Liver (tissue), 9 donors: ENCODE measurements around the gene MRPL41. TPM values are rescaled to one million over a fixed set of nuclear protein-coding genes. Genes with fewer than 3 reads are reported as not detected.

Experiments used
- DNase-seq: peaks from one replicate; pipeline ENCODE4 v3.0.0-alpha.2; 2017; ENCODE audit warnings: low spot score
- H3K27ac ChIP-seq, 2 donors: one replicate each; pipeline ENCODE4 v1.7.0; 2013; ENCODE audit warnings: inconsistent platforms in 2 of 2, low read length in 2 of 2, control low read depth in 1 of 2, low read depth in 1 of 2, mild to moderate bottlenecking in 1 of 2
- H3K27me3 ChIP-seq, 4 donors: one replicate each; pipeline versions ENCODE4 v1.6.1 to v1.7.0; 2013; ENCODE audit warnings: low read length in 3 of 4, inconsistent platforms in 1 of 4, mild to moderate bottlenecking in 1 of 4, moderate library complexity in 1 of 4; ENCODE audit not compliant: control insufficient read depth in 4 of 4, insufficient read depth in 4 of 4
- H3K36me3 ChIP-seq, 4 donors: one replicate each; pipeline versions ENCODE4 v1.6.1 to v1.7.0; 2013; ENCODE audit warnings: low read length in 3 of 4, mild to moderate bottlenecking in 3 of 4, low read depth in 1 of 4, moderate library complexity in 1 of 4; ENCODE audit not compliant: control insufficient read depth in 4 of 4, insufficient read depth in 3 of 4
- H3K4me1 ChIP-seq, 4 donors: one replicate each; pipeline versions ENCODE4 v1.6.1 to v1.7.0; 2013; ENCODE audit warnings: low read length in 3 of 4, mild to moderate bottlenecking in 3 of 4, moderate library complexity in 1 of 4; ENCODE audit not compliant: control insufficient read depth in 4 of 4, insufficient read depth in 4 of 4
- H3K4me3 ChIP-seq, 3 donors: one replicate each; pipeline versions ENCODE4 v1.6.1 to v1.7.0; 2013; ENCODE audit warnings: low read length in 3 of 3, control low read depth in 1 of 3, low read depth in 1 of 3, mild to moderate bottlenecking in 1 of 3
- H3K9ac ChIP-seq, 2 donors: one replicate each; pipeline ENCODE4 v1.7.0; 2013; ENCODE audit warnings: low read length in 2 of 2, mild to moderate bottlenecking in 2 of 2, moderate library complexity in 2 of 2, control low read depth in 1 of 2, low read depth in 1 of 2
- H3K9me3 ChIP-seq, 4 donors: one replicate each; pipeline versions ENCODE4 v1.6.1 to v1.7.0; 2013; ENCODE audit warnings: low read length in 3 of 4; ENCODE audit not compliant: control insufficient read depth in 4 of 4
- EGR1 ChIP-seq, 2 donors: IDR thresholded peaks; 2 replicates each; pipeline ENCODE4 v1.6.1; 2016 to 2018; ENCODE audit warnings: antibody characterized with exemption in 2 of 2, low read depth in 2 of 2
- FOXA1 ChIP-seq: IDR thresholded peaks from 2 replicates; pipeline ENCODE4 v1.6.1; 2016; ENCODE audit warnings: antibody characterized with exemption
- FOXA2 ChIP-seq: IDR thresholded peaks from 2 replicates; pipeline ENCODE4 v1.6.1; 2016; ENCODE audit warnings: antibody characterized with exemption
- GABPA ChIP-seq, 2 donors: IDR thresholded peaks in 1 of 2; conservative IDR thresholded peaks in 1 of 2; 2 replicates each; pipeline ENCODE4 v1.6.1; 2016; ENCODE audit warnings: antibody characterized with exemption in 2 of 2, mild to moderate bottlenecking in 1 of 2, moderate library complexity in 1 of 2
- HNF4A ChIP-seq, 2 donors: conservative IDR thresholded peaks; 2 replicates each; pipeline ENCODE4 v1.6.1; 2016; ENCODE audit warnings: antibody characterized with exemption in 2 of 2, mild to moderate bottlenecking in 2 of 2
- HNF4G ChIP-seq: IDR thresholded peaks from 2 replicates; pipeline ENCODE4 v1.6.1; 2016; ENCODE audit warnings: antibody characterized with exemption
- JUND ChIP-seq, 2 donors: IDR thresholded peaks; 2 replicates each; pipeline ENCODE4 v1.6.1; 2016; ENCODE audit warnings: antibody characterized with exemption in 2 of 2
- NR2F2 ChIP-seq: IDR thresholded peaks from 2 replicates; pipeline ENCODE4 v1.6.1; 2016; ENCODE audit warnings: antibody characterized with exemption
- RAD21 ChIP-seq, 2 donors: IDR thresholded peaks; 2 replicates each; pipeline ENCODE4 v1.6.1; 2016; ENCODE audit warnings: antibody characterized with exemption in 2 of 2, mild to moderate bottlenecking in 2 of 2
- RXRA ChIP-seq, 2 donors: IDR thresholded peaks; 2 replicates each; pipeline ENCODE4 v1.6.1; 2017 to 2018; ENCODE audit warnings: antibody characterized with exemption in 2 of 2, mild to moderate bottlenecking in 1 of 2
- SP1 ChIP-seq: IDR thresholded peaks from 2 replicates; pipeline ENCODE4 v1.6.1; 2018; ENCODE audit warnings: antibody characterized with exemption, mild to moderate bottlenecking
- TAF1 ChIP-seq: conservative IDR thresholded peaks from 2 replicates; pipeline ENCODE4 v1.6.1; 2016; ENCODE audit warnings: antibody characterized with exemption, mild to moderate bottlenecking
- YY1 ChIP-seq: IDR thresholded peaks from 2 replicates; pipeline ENCODE4 v1.6.1; 2016; ENCODE audit warnings: antibody characterized with exemption, mild to moderate bottlenecking
- WGBS: extraction: QIAGEN DNeasy Blood & Tissue Kit; methylation state at CpG from one replicate; pipeline ENCODE4 v1.1.7; 2013; 5-methylcytosine and 5-hydroxymethylcytosine counted together
- polyA plus RNA-seq, 2 donors: library from polyadenylated mRNA; stranded (reverse) in 1 of 2; unstranded in 1 of 2; fragments of 200-250 nt in 1 of 2; fragments of >200 nt in 1 of 2; fragmentation: Nextera tagmentation in 1 of 2; extraction: Ambion mirVana in 1 of 2; gene quantifications; one replicate each; pipeline versions ENCODE4 v1.2.1 to v1.2.3, GENCODE V29; 2013 to 2015
- total RNA-seq, 2 donors: library from RNA; depleted of rRNA; stranded (reverse); fragments of >200 nt; gene quantifications; one replicate each; pipeline ENCODE4 v1.2.3, GENCODE V29; 2014
- TF ChIP-seq, protein P1 (sequence below): IDR thresholded peaks from 2 replicates; pipeline ENCODE4 v1.6.1; 2016; ENCODE audit warnings: antibody characterized with exemption
- TF ChIP-seq, protein P2 (sequence below): IDR thresholded peaks from 2 replicates; pipeline ENCODE4 v1.6.1; 2016; ENCODE audit warnings: antibody characterized with exemption
- TF ChIP-seq, protein P3 (sequence below): fragments of 150-350 bp; IDR thresholded peaks from 2 replicates; pipeline ENCODE4 v1.5.1; 2017; ENCODE audit warnings: improper control_type of control experiment, low read depth, low read length; ENCODE audit not compliant: missing input control
- TF ChIP-seq, protein P4 (sequence below): IDR thresholded peaks from 2 replicates; pipeline ENCODE4 v1.6.1; 2016; ENCODE audit warnings: antibody characterized with exemption
- TF ChIP-seq, protein P5 (sequence below): IDR thresholded peaks from 2 replicates; pipeline ENCODE4 v1.6.1; 2016; ENCODE audit warnings: antibody characterized with exemption, mild to moderate bottlenecking
- donor health status: healthy.
- donor health status: healthy.
- donor health status: healthy.
- donor health status: healthy.
- donor health status: healthy.

Gene MRPL41
- total and polyA plus RNA-seq, 4 donors: 31.7 to 120 (median 49.3) TPM

DNA sequence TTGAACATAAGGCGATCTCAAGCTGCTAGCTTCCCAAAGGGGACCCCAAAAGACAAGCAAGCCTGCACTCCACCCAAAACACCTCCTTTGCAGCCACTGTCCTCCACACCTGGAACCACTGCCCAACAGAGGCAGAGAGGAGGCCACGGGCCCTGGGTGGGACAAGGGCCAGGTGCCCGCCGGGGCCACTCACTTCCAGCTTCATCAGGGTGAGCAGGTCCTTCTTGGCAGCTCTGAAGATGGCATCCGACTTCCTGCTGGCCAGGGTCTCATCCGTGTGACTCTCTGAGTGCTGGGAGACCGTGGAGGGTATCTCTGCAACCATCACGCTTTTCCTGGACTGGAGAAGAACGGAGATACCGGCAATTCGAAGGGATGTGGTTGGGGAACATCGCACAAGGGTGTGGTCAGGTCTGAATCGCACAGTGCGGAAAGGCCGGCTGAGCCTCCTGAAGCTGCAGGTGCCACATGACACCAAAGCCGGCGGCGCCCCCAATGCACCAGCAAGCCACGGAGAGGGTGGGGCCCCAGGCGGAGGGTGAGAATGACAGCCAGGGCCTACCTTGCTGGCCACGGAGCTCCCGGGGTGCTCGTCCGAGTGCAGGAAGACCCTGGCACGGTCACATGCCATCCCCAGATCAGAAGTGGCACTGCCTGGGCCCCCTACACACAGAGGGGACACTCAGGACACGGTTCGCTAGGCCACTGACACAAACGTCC, 46.1 kb upstream of the MRPL41 start:
- H3K27me3 ChIP-seq: no peaks in the 10 kb centered on the region
- no peak overlapping the region for H3K4me3 ChIP-seq
- TF ChIP-seq, protein P1, sequence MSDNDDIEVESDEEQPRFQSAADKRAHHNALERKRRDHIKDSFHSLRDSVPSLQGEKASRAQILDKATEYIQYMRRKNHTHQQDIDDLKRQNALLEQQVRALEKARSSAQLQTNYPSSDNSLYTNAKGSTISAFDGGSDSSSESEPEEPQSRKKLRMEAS: no peak
- no peak for TF ChIP-seq FOXA1
- TF ChIP-seq, protein P2, sequence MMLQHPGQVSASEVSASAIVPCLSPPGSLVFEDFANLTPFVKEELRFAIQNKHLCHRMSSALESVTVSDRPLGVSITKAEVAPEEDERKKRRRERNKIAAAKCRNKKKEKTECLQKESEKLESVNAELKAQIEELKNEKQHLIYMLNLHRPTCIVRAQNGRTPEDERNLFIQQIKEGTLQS: no peak
- TF ChIP-seq NR2F2: no peak
- TF ChIP-seq YY1: no peak
- TF ChIP-seq SP1: no peak
- TF ChIP-seq HNF4G: no peak
- no peak for TF ChIP-seq FOXA2
- TF ChIP-seq JUND (IDR thresholded peaks at IDR 0.05): no peak
- no peak for TF ChIP-seq HNF4A (conservative IDR thresholded peaks at IDR 0.05)
- TF ChIP-seq TAF1: no peak
- TF ChIP-seq, protein P3, sequence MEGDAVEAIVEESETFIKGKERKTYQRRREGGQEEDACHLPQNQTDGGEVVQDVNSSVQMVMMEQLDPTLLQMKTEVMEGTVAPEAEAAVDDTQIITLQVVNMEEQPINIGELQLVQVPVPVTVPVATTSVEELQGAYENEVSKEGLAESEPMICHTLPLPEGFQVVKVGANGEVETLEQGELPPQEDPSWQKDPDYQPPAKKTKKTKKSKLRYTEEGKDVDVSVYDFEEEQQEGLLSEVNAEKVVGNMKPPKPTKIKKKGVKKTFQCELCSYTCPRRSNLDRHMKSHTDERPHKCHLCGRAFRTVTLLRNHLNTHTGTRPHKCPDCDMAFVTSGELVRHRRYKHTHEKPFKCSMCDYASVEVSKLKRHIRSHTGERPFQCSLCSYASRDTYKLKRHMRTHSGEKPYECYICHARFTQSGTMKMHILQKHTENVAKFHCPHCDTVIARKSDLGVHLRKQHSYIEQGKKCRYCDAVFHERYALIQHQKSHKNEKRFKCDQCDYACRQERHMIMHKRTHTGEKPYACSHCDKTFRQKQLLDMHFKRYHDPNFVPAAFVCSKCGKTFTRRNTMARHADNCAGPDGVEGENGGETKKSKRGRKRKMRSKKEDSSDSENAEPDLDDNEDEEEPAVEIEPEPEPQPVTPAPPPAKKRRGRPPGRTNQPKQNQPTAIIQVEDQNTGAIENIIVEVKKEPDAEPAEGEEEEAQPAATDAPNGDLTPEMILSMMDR: no peak
- TF ChIP-seq GABPA (IDR thresholded peaks at IDR 0.05 in 1 of 2, conservative IDR thresholded peaks at IDR 0.05 in 1 of 2): no peak
- TF ChIP-seq RAD21 (IDR thresholded peaks at IDR 0.05): no peak
- TF ChIP-seq, protein P4, sequence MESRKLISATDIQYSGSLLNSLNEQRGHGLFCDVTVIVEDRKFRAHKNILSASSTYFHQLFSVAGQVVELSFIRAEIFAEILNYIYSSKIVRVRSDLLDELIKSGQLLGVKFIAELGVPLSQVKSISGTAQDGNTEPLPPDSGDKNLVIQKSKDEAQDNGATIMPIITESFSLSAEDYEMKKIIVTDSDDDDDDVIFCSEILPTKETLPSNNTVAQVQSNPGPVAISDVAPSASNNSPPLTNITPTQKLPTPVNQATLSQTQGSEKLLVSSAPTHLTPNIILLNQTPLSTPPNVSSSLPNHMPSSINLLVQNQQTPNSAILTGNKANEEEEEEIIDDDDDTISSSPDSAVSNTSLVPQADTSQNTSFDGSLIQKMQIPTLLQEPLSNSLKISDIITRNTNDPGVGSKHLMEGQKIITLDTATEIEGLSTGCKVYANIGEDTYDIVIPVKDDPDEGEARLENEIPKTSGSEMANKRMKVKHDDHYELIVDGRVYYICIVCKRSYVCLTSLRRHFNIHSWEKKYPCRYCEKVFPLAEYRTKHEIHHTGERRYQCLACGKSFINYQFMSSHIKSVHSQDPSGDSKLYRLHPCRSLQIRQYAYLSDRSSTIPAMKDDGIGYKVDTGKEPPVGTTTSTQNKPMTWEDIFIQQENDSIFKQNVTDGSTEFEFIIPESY: no peak
- TF ChIP-seq RXRA (IDR thresholded peaks at IDR 0.05): no peak
- TF ChIP-seq, protein P5, sequence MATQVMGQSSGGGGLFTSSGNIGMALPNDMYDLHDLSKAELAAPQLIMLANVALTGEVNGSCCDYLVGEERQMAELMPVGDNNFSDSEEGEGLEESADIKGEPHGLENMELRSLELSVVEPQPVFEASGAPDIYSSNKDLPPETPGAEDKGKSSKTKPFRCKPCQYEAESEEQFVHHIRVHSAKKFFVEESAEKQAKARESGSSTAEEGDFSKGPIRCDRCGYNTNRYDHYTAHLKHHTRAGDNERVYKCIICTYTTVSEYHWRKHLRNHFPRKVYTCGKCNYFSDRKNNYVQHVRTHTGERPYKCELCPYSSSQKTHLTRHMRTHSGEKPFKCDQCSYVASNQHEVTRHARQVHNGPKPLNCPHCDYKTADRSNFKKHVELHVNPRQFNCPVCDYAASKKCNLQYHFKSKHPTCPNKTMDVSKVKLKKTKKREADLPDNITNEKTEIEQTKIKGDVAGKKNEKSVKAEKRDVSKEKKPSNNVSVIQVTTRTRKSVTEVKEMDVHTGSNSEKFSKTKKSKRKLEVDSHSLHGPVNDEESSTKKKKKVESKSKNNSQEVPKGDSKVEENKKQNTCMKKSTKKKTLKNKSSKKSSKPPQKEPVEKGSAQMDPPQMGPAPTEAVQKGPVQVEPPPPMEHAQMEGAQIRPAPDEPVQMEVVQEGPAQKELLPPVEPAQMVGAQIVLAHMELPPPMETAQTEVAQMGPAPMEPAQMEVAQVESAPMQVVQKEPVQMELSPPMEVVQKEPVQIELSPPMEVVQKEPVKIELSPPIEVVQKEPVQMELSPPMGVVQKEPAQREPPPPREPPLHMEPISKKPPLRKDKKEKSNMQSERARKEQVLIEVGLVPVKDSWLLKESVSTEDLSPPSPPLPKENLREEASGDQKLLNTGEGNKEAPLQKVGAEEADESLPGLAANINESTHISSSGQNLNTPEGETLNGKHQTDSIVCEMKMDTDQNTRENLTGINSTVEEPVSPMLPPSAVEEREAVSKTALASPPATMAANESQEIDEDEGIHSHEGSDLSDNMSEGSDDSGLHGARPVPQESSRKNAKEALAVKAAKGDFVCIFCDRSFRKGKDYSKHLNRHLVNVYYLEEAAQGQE: no peak
- TF ChIP-seq EGR1 (IDR thresholded peaks at IDR 0.05; ENCODE audit: low read depth in 2 of 2): no peak

More for the DNA sequence above, 46.1 kb upstream of the MRPL41 start:
- 95% methylated on average over 28 of the region's 28 CpGs for WGBS
- no peaks in the 10 kb centered on the region for H3K4me1 ChIP-seq
- no peak overlapping the region for H3K9ac ChIP-seq
- no peak overlapping the region for H3K27ac ChIP-seq
- DNase-seq: no peak
- no peaks in the 10 kb centered on the region for H3K9me3 ChIP-seq
- peaks cover 0 to 16% (median 2%) of the 10 kb centered on the region in 4 donors for H3K36me3 ChIP-seq
